Measurements from ENCODE around the gene UBE2B.

DNA sequence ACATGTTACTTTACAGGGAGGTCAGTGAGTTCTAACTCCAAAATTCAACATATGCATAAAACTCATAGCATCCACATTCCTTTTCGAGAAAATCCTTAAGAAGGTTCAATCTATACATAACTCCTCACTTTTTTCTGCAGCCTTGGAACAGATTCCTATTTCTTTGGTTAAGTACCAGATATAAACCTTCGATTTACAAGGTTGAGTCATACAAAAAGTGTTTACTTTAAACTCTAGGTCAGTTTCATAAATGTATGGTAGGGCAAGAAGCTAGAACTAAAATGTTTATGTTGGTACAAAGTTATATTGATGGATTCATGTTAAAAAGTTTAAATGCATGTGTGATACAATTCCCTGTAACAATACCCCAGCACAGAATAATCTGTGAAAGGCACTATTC is 20.9 kb downstream of the UBE2B start:
- TF ChIP-seq REST (IDR thresholded peaks at IDR 0.05; ENCODE audit: insufficient replicate concordance, low read depth): no peak
- TF ChIP-seq, protein P1, sequence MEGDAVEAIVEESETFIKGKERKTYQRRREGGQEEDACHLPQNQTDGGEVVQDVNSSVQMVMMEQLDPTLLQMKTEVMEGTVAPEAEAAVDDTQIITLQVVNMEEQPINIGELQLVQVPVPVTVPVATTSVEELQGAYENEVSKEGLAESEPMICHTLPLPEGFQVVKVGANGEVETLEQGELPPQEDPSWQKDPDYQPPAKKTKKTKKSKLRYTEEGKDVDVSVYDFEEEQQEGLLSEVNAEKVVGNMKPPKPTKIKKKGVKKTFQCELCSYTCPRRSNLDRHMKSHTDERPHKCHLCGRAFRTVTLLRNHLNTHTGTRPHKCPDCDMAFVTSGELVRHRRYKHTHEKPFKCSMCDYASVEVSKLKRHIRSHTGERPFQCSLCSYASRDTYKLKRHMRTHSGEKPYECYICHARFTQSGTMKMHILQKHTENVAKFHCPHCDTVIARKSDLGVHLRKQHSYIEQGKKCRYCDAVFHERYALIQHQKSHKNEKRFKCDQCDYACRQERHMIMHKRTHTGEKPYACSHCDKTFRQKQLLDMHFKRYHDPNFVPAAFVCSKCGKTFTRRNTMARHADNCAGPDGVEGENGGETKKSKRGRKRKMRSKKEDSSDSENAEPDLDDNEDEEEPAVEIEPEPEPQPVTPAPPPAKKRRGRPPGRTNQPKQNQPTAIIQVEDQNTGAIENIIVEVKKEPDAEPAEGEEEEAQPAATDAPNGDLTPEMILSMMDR (IDR thresholded peaks at IDR 0.05; ENCODE audit: insufficient read depth, low read length): no peak
- TF ChIP-seq POLR2AphosphoS5 (IDR thresholded peaks at IDR 0.05; ENCODE audit: low read depth): no peak
